Subcutaneous abdominal adipose tissue (tissue), 5 donors: ENCODE results near the gene TOP2B.

Source experiments
- H3K27ac ChIP-seq: one replicate; pipeline ENCODE4 v1.7.0; 2013; ENCODE audit warnings: low read depth, mild to moderate bottlenecking, inconsistent platforms, low read length, moderate library complexity
- H3K27me3 ChIP-seq, 5 donors: one replicate each; pipeline ENCODE4 v1.7.0; 2013; ENCODE audit warnings: low read length in 5 of 5, inconsistent platforms in 1 of 5; ENCODE audit not compliant: control insufficient read depth in 5 of 5, insufficient read depth in 4 of 5
- H3K36me3 ChIP-seq, 5 donors: one replicate each; pipeline ENCODE4 v1.7.0; 2013; ENCODE audit warnings: low read length in 5 of 5; ENCODE audit not compliant: control insufficient read depth in 5 of 5, insufficient read depth in 5 of 5
- H3K4me1 ChIP-seq, 5 donors: one replicate each; pipeline ENCODE4 v1.7.0; 2013; ENCODE audit warnings: low read length in 5 of 5, mild to moderate bottlenecking in 3 of 5, moderate library complexity in 1 of 5; ENCODE audit not compliant: control insufficient read depth in 5 of 5, insufficient read depth in 5 of 5
- H3K4me3 ChIP-seq, 5 donors: one replicate each; pipeline ENCODE4 v1.7.0; 2013; ENCODE audit warnings: low read length in 5 of 5, low read depth in 1 of 5
- H3K9ac ChIP-seq, 5 donors: one replicate each; pipeline ENCODE4 v1.7.0; 2013; ENCODE audit warnings: low read length in 5 of 5, mild to moderate bottlenecking in 4 of 5, moderate library complexity in 3 of 5
- H3K9me3 ChIP-seq, 5 donors: one replicate each; pipeline ENCODE4 v1.7.0; 2013; ENCODE audit warnings: low read length in 5 of 5; ENCODE audit not compliant: control insufficient read depth in 5 of 5
- donor health status: healthy.
- donor health status: healthy.
- donor health status: healthy.
- donor health status: healthy.
- donor health status: healthy.

Gene TOP2B

GRCh38 chr3:25693238-25693637, 28.5 kb upstream of the TOP2B start:
- Histone ChIP-seq H3K9ac (no peak overlapping the region), H3K4me1 (no peaks in the 10 kb centered on the region), H3K27ac (no peak overlapping the region), H3K4me3 (no peak overlapping the region), H3K36me3 (no peaks in the 10 kb centered on the region), H3K9me3 (no peaks in the 10 kb centered on the region), H3K27me3 (peaks cover 0 to 3% (median 0%) of the 10 kb centered on the region in 5 donors)

DNA sequence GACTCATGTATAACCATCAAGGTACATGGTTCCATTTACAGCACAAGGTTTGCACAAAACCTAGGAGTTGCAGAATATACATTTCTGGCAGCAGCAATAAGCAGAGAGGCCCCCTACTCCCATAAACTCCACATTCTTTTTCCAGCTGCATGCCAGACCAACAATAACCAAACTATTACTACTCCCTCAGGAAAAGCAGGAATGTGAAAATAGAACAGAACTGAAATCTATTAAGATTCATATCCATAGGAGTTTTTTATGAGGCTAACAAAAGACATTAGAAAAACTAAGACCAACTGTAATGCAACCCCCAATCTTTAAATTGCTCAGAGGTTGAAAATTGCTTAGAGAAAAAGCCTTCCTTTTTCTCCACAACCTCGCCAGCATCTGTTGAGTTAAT, 27.6 kb upstream of the TOP2B start:
- Histone ChIP-seq H3K9ac (no peak overlapping the region), H3K4me3 (no peak overlapping the region), H3K27ac (no peak overlapping the region), H3K9me3 (no peaks in the 10 kb centered on the region), H3K36me3 (no peaks in the 10 kb centered on the region), H3K27me3 (peaks cover 0 to 3% (median 0%) of the 10 kb centered on the region in 5 donors), H3K4me1 (no peaks in the 10 kb centered on the region)

GRCh38 chr3:25690768-25691533, 26.2 kb upstream of the TOP2B start:
- Histone ChIP-seq H3K27ac (no peak overlapping the region), H3K9ac (no peak overlapping the region), H3K27me3 (peaks cover 0 to 3% (median 0%) of the 10 kb centered on the region in 5 donors), H3K36me3 (no peaks in the 10 kb centered on the region), H3K9me3 (no peaks in the 10 kb centered on the region), H3K4me1 (no peaks in the 10 kb centered on the region), H3K4me3 (no peak overlapping the region)

DNA sequence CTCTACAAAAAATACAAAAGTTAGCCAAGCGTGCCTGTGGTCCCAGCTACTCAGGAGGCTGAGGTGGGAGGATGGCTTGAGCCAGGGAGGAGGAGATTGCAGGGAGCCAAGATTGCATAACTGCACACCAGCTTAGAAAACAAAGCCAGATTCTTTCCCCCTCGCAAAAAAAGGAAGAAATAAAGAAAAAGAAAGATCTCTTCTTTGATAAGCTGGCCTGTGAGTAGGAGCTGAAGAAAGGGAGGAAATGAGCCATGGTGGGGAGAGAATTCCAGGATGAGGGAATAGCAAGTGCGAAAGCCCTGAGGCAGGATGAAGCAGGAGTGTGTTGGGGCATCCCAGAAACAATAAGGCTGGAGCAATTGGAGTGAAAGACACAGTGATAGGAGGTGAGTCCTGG, 24.5 kb upstream of the TOP2B start:
- Histone ChIP-seq H3K9ac (no peak overlapping the region), H3K27me3 (peaks cover 0 to 3% (median 0%) of the 10 kb centered on the region in 5 donors), H3K4me3 (no peak overlapping the region), H3K27ac (no peak overlapping the region), H3K36me3 (no peaks in the 10 kb centered on the region), H3K4me1 (no peaks in the 10 kb centered on the region), H3K9me3 (no peaks in the 10 kb centered on the region)

- Histone ChIP-seq H3K27me3 (peaks cover 0 to 3% (median 0%) of the 10 kb centered on the region in 5 donors), H3K9ac (no peak overlapping the region), H3K36me3 (no peaks in the 10 kb centered on the region), H3K27ac (no peak overlapping the region), H3K4me3 (no peak overlapping the region), H3K4me1 (no peaks in the 10 kb centered on the region), H3K9me3 (no peaks in the 10 kb centered on the region)
Measured at GRCh38 chr3:25687742-25688141, 23.0 kb upstream of the TOP2B start.

- no peak overlapping the region for H3K9ac ChIP-seq
- H3K4me1 ChIP-seq, result no peaks in the 10 kb centered on the region
- no peaks in the 10 kb centered on the region for H3K36me3 ChIP-seq
- no peak overlapping the region for H3K27ac ChIP-seq
- H3K4me3 ChIP-seq, result no peak overlapping the region
- H3K27me3 ChIP-seq, result peaks cover 0 to 3% (median 0%) of the 10 kb centered on the region in 5 donors
- H3K9me3 ChIP-seq, result no peaks in the 10 kb centered on the region
Measured at GRCh38 chr3:25686766-25687165, 22.1 kb upstream of the TOP2B start.

DNA sequence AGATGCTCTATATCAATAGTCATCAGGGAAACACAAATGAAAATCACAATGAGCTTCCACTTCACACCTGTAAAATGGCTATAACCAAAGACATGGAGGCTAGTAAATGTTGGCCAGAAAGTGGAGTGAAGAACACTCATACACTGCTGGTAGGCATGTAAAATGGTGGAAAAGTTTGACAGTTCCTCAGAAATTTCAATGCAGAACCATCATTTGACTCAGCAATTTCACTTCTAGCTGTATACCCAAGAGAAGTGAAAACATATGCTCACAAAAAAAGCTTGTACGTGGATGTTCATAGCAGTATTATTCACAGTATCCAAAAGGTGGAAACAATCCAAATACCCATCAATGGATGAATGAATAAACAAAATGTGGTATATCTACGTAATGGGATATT, 19.2 kb upstream of the TOP2B start:
- Histone ChIP-seq H3K4me1 (no peaks in the 10 kb centered on the region), H3K9ac (no peak overlapping the region), H3K36me3 (no peaks in the 10 kb centered on the region), H3K27me3 (no peaks in the 10 kb centered on the region), H3K27ac (no peak overlapping the region), H3K4me3 (no peak overlapping the region), H3K9me3 (no peaks in the 10 kb centered on the region)

- no peaks in the 10 kb centered on the region for H3K27me3 ChIP-seq
- H3K9me3 ChIP-seq, result no peaks in the 10 kb centered on the region
- H3K36me3 ChIP-seq, result no peaks in the 10 kb centered on the region
- no peak overlapping the region for H3K9ac ChIP-seq
- H3K27ac ChIP-seq, result no peak overlapping the region
- no peaks in the 10 kb centered on the region for H3K4me1 ChIP-seq
- H3K4me3 ChIP-seq, result no peak overlapping the region
Measured at GRCh38 chr3:25683410-25683809, 18.7 kb upstream of the TOP2B start.

- no peak overlapping the region for H3K4me3 ChIP-seq
- no peak overlapping the region for H3K27ac ChIP-seq
- H3K36me3 ChIP-seq, result no peaks in the 10 kb centered on the region
- H3K9me3 ChIP-seq, result no peaks in the 10 kb centered on the region
- no peak overlapping the region for H3K9ac ChIP-seq
- no peaks in the 10 kb centered on the region for H3K27me3 ChIP-seq
- H3K4me1 ChIP-seq, result no peaks in the 10 kb centered on the region
Measured at GRCh38 chr3:25679642-25680302, 15.1 kb upstream of the TOP2B start.

DNA sequence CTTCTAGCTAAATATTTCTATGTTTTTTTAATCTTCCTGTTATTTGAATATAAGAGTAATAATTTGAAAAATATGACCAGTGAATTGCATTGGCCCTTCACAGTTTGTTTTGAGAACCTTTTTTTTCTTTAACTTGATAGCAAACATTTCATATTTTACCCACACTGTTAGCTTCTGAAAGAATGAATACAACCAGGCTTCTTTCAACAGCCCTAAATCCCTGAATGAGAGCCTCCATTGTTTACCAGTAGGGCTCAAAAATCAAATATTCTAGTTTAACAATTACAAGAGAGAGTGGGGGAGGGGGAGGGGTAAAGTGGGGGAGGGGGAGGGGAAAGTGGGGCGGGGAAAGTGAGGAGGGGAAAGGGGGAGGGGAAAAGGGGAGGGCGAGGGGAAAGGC, 14.5 kb upstream of the TOP2B start:
- H3K27me3 ChIP-seq, result peaks cover 0 to 2% (median 0%) of the 10 kb centered on the region in 5 donors
- H3K36me3 ChIP-seq, result no peaks in the 10 kb centered on the region
- no peaks in the 10 kb centered on the region for H3K9me3 ChIP-seq
- no peak overlapping the region for H3K4me3 ChIP-seq
- H3K27ac ChIP-seq, result no peak overlapping the region
- H3K4me1 ChIP-seq, result no peaks in the 10 kb centered on the region
- no peak overlapping the region for H3K9ac ChIP-seq
